H1 (cell line): Measurements from ENCODE around the gene WEE1. TPM values are rescaled to one million over a fixed set of nuclear protein-coding genes. Genes with fewer than 3 reads are reported as not detected.
A peak's percentile ranks its signal among the peaks of the same experiment; 100 is the strongest.

Experiments used
- CTCF ChIA-PET: fragments of 300-600 bp; sonication (Branson Sonifier 250); formaldehyde crosslinking; loops from one replicate; lab custom pipeline; 2021; ENCODE audit not compliant: partially characterized antibody; lab: Charles Lee
- POLR2A ChIA-PET: fragments of 300-600 bp; sonication (Branson Sonifier 250); formaldehyde crosslinking; loops from one replicate; lab custom pipeline; 2021; ENCODE audit warnings: inconsistent platforms; ENCODE audit not compliant: partially characterized antibody; lab: Charles Lee
- DNase-seq, 2 experiments: peaks; one replicate each; pipeline versions ENCODE4 v3.0.0 to v3.0.0-alpha.2; 2010 to 2022; ENCODE audit warnings: low spot score in 2 of 2, low read depth in 1 of 2, mixed read lengths in 1 of 2
- FAIRE-seq: peaks from 2 replicates; lab custom pipeline; 2011; peaks lifted over from hg19 to GRCh38; lab: Jason Lieb, UNC
- H2AFZ ChIP-seq: 2 replicates; pipeline ENCODE4 v1.8.1; 2012; ENCODE audit warnings: low read length, inconsistent platforms
- H2AK5ac ChIP-seq: 2 replicates; pipeline ENCODE4 v1.6.1; 2013; ENCODE audit warnings: low read depth, low read length
- H2BK120ac ChIP-seq: replicated peaks from 2 replicates; pipeline ENCODE3; 2013; ENCODE audit warnings: low read depth, low read length, inconsistent platforms
- H2BK12ac ChIP-seq: 2 replicates; pipeline ENCODE4 v1.6.1; 2013; ENCODE audit warnings: low read depth, low read length
- H2BK15ac ChIP-seq: 2 replicates; pipeline ENCODE4 v1.6.1; 2013; ENCODE audit warnings: low read length
- H2BK20ac ChIP-seq: 2 replicates; pipeline ENCODE4 v1.6.1; 2013; ENCODE audit warnings: low read length
- H2BK5ac ChIP-seq: 2 replicates; pipeline ENCODE4 v1.6.1; 2013; ENCODE audit warnings: low read depth, low read length
- H3K14ac ChIP-seq: 2 replicates; pipeline ENCODE4 v1.6.1; 2013; ENCODE audit warnings: inconsistent platforms; ENCODE audit not compliant: insufficient read length
- H3K18ac ChIP-seq: 2 replicates; pipeline ENCODE4 v1.6.1; 2013; ENCODE audit warnings: low read length; ENCODE audit errors: extremely low read depth
- H3K23ac ChIP-seq: 2 replicates; pipeline ENCODE4 v1.6.1; 2013; ENCODE audit warnings: inconsistent platforms; ENCODE audit not compliant: insufficient read length
- H3K23me2 ChIP-seq: 2 replicates; pipeline ENCODE4 v1.6.1; 2013; ENCODE audit warnings: low read depth, low read length
- H3K27ac ChIP-seq: 2 replicates; pipeline ENCODE4 v1.6.1; 2011; ENCODE audit warnings: low read depth, low read length, inconsistent platforms
- H3K27me3 ChIP-seq, 4 experiments: replicated peaks in 1 of 4; 1 replicate in 1 of 4; 2 replicates in 3 of 4; pipeline versions ENCODE4 v1.6.1 to v1.8.1; 2011 to 2013; ENCODE audit warnings: low read length in 3 of 4, mild to moderate bottlenecking in 3 of 4, inconsistent platforms in 2 of 4, mixed read lengths in 2 of 4, moderate library complexity in 1 of 4; ENCODE audit not compliant: control insufficient read depth in 3 of 4, insufficient read depth in 3 of 4; ENCODE audit errors: extremely low read depth in 1 of 4
- H3K36me3 ChIP-seq, 4 experiments: 2 replicates each; pipeline versions ENCODE4 v1.6.1 to v1.8.1; 2011 to 2013; ENCODE audit warnings: mild to moderate bottlenecking in 4 of 4, low read length in 3 of 4, moderate library complexity in 2 of 4, control low read depth in 1 of 4, inconsistent platforms in 1 of 4; ENCODE audit not compliant: insufficient read depth in 4 of 4, control insufficient read depth in 2 of 4
- H3K4ac ChIP-seq: replicated peaks from 2 replicates; pipeline ENCODE3; 2013; ENCODE audit warnings: low read length, low read depth, mixed read lengths, inconsistent platforms; ENCODE audit not compliant: insufficient read length
- H3K4me1 ChIP-seq, 4 experiments: replicated peaks in 1 of 4; 1 replicate in 1 of 4; 2 replicates in 3 of 4; pipeline versions ENCODE4 v1.6.1 to v1.8.1; 2011 to 2013; ENCODE audit warnings: low read length in 3 of 4, inconsistent platforms in 2 of 4, mixed read lengths in 1 of 4; ENCODE audit not compliant: insufficient read depth in 4 of 4, control insufficient read depth in 3 of 4
- H3K4me2 ChIP-seq, 2 experiments: 2 replicates each; pipeline versions ENCODE4 v1.6.1 to v1.8.1; 2011 to 2013; ENCODE audit warnings: low read depth in 2 of 2, low read length in 2 of 2, control low read depth in 1 of 2, inconsistent platforms in 1 of 2, mild to moderate bottlenecking in 1 of 2; ENCODE audit not compliant: insufficient read depth in 1 of 2
- H3K4me3 ChIP-seq, 4 experiments: fragments of 200-600, 300-600 bp in 1 of 4; sonication (generic), shearing (Covaris generic), sonication (Bioruptor Twin) in 1 of 4; 2 replicates each; pipeline versions ENCODE4 v1.5.1 to v1.8.1; 2011 to 2016; ENCODE audit warnings: low read length in 4 of 4, low read depth in 3 of 4, control low read depth in 2 of 4, inconsistent platforms in 2 of 4, mild to moderate bottlenecking in 2 of 4, mixed read lengths in 1 of 4, moderate library complexity in 1 of 4; ENCODE audit not compliant: insufficient read depth in 2 of 4; ENCODE audit errors: extremely low read depth in 1 of 4
- H3K56ac ChIP-seq: replicated peaks from 2 replicates; pipeline ENCODE3; 2013; ENCODE audit warnings: low read depth, mild to moderate bottlenecking, mixed read lengths, low read length, inconsistent platforms; ENCODE audit not compliant: insufficient read length
- H3K79me1 ChIP-seq: 2 replicates; pipeline ENCODE4 v1.6.1; 2013; ENCODE audit warnings: low read depth, low read length, control low read depth
- H3K79me2 ChIP-seq, 2 experiments: 2 replicates each; pipeline versions ENCODE4 v1.6.1 to v1.8.1; 2012 to 2013; ENCODE audit warnings: low read length in 2 of 2, mild to moderate bottlenecking in 2 of 2, inconsistent platforms in 1 of 2; ENCODE audit not compliant: insufficient read depth in 2 of 2, control insufficient read depth in 1 of 2
- H3K9ac ChIP-seq, 4 experiments: replicated peaks in 1 of 4; 1 replicate in 1 of 4; 2 replicates in 3 of 4; pipeline versions ENCODE4 v1.6.1 to v1.8.1; 2011 to 2013; ENCODE audit warnings: low read depth in 3 of 4, low read length in 3 of 4, control low read depth in 2 of 4, mild to moderate bottlenecking in 2 of 4, moderate library complexity in 2 of 4, inconsistent platforms in 1 of 4; ENCODE audit errors: extremely low read depth in 1 of 4
- H3K9me3 ChIP-seq, 2 experiments: 2 replicates each; pipeline versions ENCODE4 v1.6.1 to v1.8.1; 2012 to 2013; ENCODE audit warnings: mild to moderate bottlenecking in 2 of 2, moderate library complexity in 2 of 2, control low read depth in 1 of 2, inconsistent platforms in 1 of 2, low read depth in 1 of 2, low read length in 1 of 2, mixed read lengths in 1 of 2; ENCODE audit not compliant: insufficient read depth in 2 of 2
- H4K20me1 ChIP-seq, 2 experiments: replicated peaks in 1 of 2; 2 replicates each; pipeline versions ENCODE3 to v1.8.1; 2011 to 2013; ENCODE audit warnings: inconsistent platforms in 2 of 2, low read length in 2 of 2, mild to moderate bottlenecking in 1 of 2; ENCODE audit not compliant: insufficient read depth in 2 of 2, control insufficient read depth in 1 of 2
- H4K5ac ChIP-seq: 2 replicates; pipeline ENCODE4 v1.6.1; 2013; ENCODE audit warnings: low read length, low read depth, mixed read lengths, inconsistent platforms; ENCODE audit not compliant: insufficient read length
- H4K8ac ChIP-seq: 2 replicates; pipeline ENCODE4 v1.8.0; 2013; ENCODE audit warnings: mild to moderate bottlenecking, moderate library complexity, low read length, inconsistent platforms; ENCODE audit not compliant: insufficient read depth; ENCODE audit errors: extremely low read depth
- H4K91ac ChIP-seq: replicated peaks from 2 replicates; pipeline ENCODE3; 2013; ENCODE audit warnings: low read length, mixed read lengths, inconsistent platforms; ENCODE audit not compliant: insufficient read length
- JUN ChIP-seq: IDR thresholded peaks from 2 replicates; pipeline ENCODE4 v1.6.1; 2011; ENCODE audit warnings: low read depth, mild to moderate bottlenecking, improper control_type of control experiment, low read length
- JUND ChIP-seq: IDR thresholded peaks from 2 replicates; pipeline ENCODE4 v1.6.1; 2011; ENCODE audit warnings: mild to moderate bottlenecking, improper control_type of control experiment, low read length
- MAFK ChIP-seq: IDR thresholded peaks from 2 replicates; pipeline ENCODE4 v1.6.1; 2012; ENCODE audit warnings: low read depth, mild to moderate bottlenecking, improper control_type of control experiment, low read length
- PHF8 ChIP-seq: fragments of 200-600 bp; sonication (generic); conservative IDR thresholded peaks from 2 replicates; pipeline ENCODE4 v1.7.1; 2012; ENCODE audit warnings: low read depth, mild to moderate bottlenecking, inconsistent platforms, low read length, moderate library complexity
- SP2 ChIP-seq: IDR thresholded peaks from 2 replicates; pipeline ENCODE4 v1.6.1; 2012; ENCODE audit warnings: mild to moderate bottlenecking, low read length, inconsistent platforms
- WGBS, 2 experiments: shearing (Covaris generic) in 1 of 2; methylation state at CpG; one replicate each; pipeline versions ENCODE4 v1.1.6 to v1.1.7; 2013 to 2015; ENCODE audit warnings: low lambda C conversion rate in 2 of 2, mixed read lengths in 2 of 2, inconsistent platforms in 1 of 2, low coverage in 1 of 2, missing lambda C conversion rate in 1 of 2; ENCODE audit not compliant: insufficient replicate concordance in 2 of 2, insufficient coverage in 1 of 2, insufficient read length in 1 of 2; ENCODE audit errors: extremely low coverage in 1 of 2, missing lambda C conversion rate in 1 of 2; 5-methylcytosine and 5-hydroxymethylcytosine counted together
- polyA plus RNA-seq, 7 experiments: library from polyadenylated mRNA; depleted of rRNA in 3 of 7; stranded (reverse) in 5 of 7; unstranded in 2 of 7; fragments of >200 nt in 5 of 7; fragments of 200-250 nt in 2 of 7; gene quantifications; 1 replicate in 5 of 7; 2 replicates in 1 of 7; 4 replicates in 1 of 7; pipeline versions ENCODE4 v1.2.1 to v1.2.3, GENCODE V29; 2011 to 2013; ENCODE audit warnings: missing spikeins in 2 of 7, mixed read lengths in 2 of 7
- total RNA-seq: library from RNA; stranded (reverse); fragmentation: NEBNext Ultra II Directional; extraction: Animal tissue kit (Norgen Biotek cat#: 25700); gene quantifications from 2 replicates; pipeline ENCODE4 v1.2.1, GENCODE V29; 2021

Gene WEE1
- total and polyA plus RNA-seq, 2 of the 8 experiments (the other 6 are each of a cell fraction or from before 2014, with no cell fraction given), result 40.8 to 120 TPM

GRCh38 chr11:9596926-9597464 lies 23.5 kb downstream of the WEE1 start:
- FAIRE-seq (no peak), DNase-seq (peak in 1 of 2 experiments; percentile 14)
- no peak overlapping the region for H3K56ac ChIP-seq
- CTCF ChIA-PET, result interaction anchor here (0.8 to 5.5 kb wide), 9 partner anchors 10 to 150 kb away, joined by 3 to 48 read pairs (median 5); no protein-coding TSS in a partner anchor
- H2BK15ac ChIP-seq, result no peak overlapping the region
- no peak overlapping the region for H2BK120ac ChIP-seq
- no peak overlapping the region for H3K23ac ChIP-seq
- H3K36me3 ChIP-seq, result no peaks in the 10 kb centered on the region
- H3K18ac ChIP-seq, result no peak overlapping the region
- H2BK20ac ChIP-seq, result no peak overlapping the region
- no peaks in the 10 kb centered on the region for H3K9me3 ChIP-seq
- H2AK5ac ChIP-seq, result no peak overlapping the region
- no peak overlapping the region for H4K8ac ChIP-seq
- H3K4me2 ChIP-seq, result no peak overlapping the region
- no peak overlapping the region for H2BK12ac ChIP-seq
- TF ChIP-seq MAFK, result no peak
- TF ChIP-seq JUND, result no peak
- TF ChIP-seq JUN, result no peak
- no peak for TF ChIP-seq PHF8
- TF ChIP-seq SP2, result no peak
- no peaks in the 10 kb centered on the region for H3K79me1 ChIP-seq
- 97% methylated on average over 4 of the region's 4 CpGs; no CpG with 5 or more reads in 1 of the 2 experiments for WGBS, 2 experiments
- H2BK5ac ChIP-seq, result no peak overlapping the region
- H3K27me3 ChIP-seq, result peaks cover 0 to 1% (median 0%) of the 10 kb centered on the region in 4 experiments; a peak in 2 of 7 replicates
- no peak overlapping the region for H4K91ac ChIP-seq
- H3K9ac ChIP-seq, result no peak overlapping the region
- POLR2A ChIA-PET, result interaction anchor here (1.1 to 2.3 kb wide), 5 partner anchors 13 to 23 kb away, joined by 5 to 9 read pairs (median 6); partner anchors contain the start of gene WEE1
- no peak overlapping the region for H3K27ac ChIP-seq
- no peaks in the 10 kb centered on the region for H4K20me1 ChIP-seq
- no peaks in the 10 kb centered on the region for H3K79me2 ChIP-seq
- H3K4me1 ChIP-seq, result peaks cover 3 to 10% (median 6%) of the 10 kb centered on the region in 4 experiments
- H3K4ac ChIP-seq, result no peak overlapping the region
- H4K5ac ChIP-seq, result no peak overlapping the region
- no peak overlapping the region for H3K4me3 ChIP-seq
- H2AFZ ChIP-seq, result no peak overlapping the region
- H3K14ac ChIP-seq, result no peak overlapping the region
- H3K23me2 ChIP-seq, result no peaks in the 10 kb centered on the region; the same call in 1 of the 2 replicates
